ENCODE results near the gene IL18RAP.

IL18RAP gene

GRCh38 chr2:102434655-102435381, 11.9 kb downstream of the IL18RAP start:
- Mint-ChIP-seq H3K27ac (peak overlapping the region; percentile 89), H3K36me3 (ENCODE audit: low read depth) (peaks cover 26% of the 10 kb centered on the region), H3K4me1 (peaks cover 60% of the 10 kb centered on the region), H3K9me3 (no peaks in the 10 kb centered on the region), H3K4me3 (peak overlapping the region; percentile 12), H3K27me3 (no peaks in the 10 kb centered on the region)
- DNase-seq (no peak), ATAC-seq (peak; percentile 74)

DNA sequence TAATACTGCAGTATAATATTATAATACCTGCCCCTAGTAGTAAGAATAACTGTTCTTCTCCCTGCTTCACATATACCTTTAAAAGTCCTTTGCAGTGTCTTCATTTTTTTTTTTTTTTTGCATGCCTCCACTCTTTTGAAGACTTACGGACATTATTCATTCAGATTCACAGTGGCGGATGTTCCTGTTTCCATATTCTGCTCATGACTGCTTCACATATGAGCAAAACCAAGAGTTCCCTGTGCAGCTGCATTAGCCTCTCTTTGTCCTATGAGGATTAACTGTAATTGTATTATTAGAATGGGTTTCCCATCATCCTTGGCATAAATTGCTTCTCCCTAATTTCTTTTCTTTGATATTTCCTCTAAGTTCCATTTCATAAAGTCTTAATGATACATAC, 12.8 kb downstream of the IL18RAP start:
- Mint-ChIP-seq H3K4me3 (peak overlapping the region; percentile 24), H3K27ac (peak overlapping the region; percentile 89), H3K36me3 (ENCODE audit: low read depth) (peaks cover 26% of the 10 kb centered on the region), H3K27me3 (no peaks in the 10 kb centered on the region), H3K4me1 (peaks cover 51% of the 10 kb centered on the region), H3K9me3 (no peaks in the 10 kb centered on the region)
- no peak for DNase-seq
- ATAC-seq = no peak

- Mint-ChIP-seq H3K4me1 (peaks cover 48% of the 10 kb centered on the region), H3K27me3 (no peaks in the 10 kb centered on the region), H3K27ac (peak overlapping the region; percentile 89), H3K9me3 (no peaks in the 10 kb centered on the region), H3K4me3 (peak overlapping the region; percentile 24), H3K36me3 (ENCODE audit: low read depth) (peaks cover 24% of the 10 kb centered on the region)
- DNase-seq = peak; percentile 45
- ATAC-seq = no peak
Measured at GRCh38 chr2:102436323-102436722, 13.4 kb downstream of the IL18RAP start.

DNA sequence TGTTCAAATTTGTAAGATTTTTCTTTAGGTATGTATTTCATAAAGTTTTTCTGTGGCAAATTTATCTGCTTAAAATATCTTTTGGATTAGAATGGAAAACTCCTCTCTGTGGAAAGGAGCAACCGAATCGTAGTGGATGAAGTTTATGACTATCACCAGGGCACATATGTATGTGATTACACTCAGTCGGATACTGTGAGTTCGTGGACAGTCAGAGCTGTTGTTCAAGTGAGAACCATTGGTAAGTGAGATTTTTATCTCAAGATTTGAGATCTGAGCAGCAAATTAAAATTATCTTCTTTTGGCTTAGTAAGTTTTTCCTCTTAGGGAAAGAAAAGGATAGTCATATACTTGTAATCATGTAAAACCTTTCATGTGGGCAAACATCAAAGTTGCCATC, 14.2 kb downstream of the IL18RAP start:
- Mint-ChIP-seq H3K27me3 (no peaks in the 10 kb centered on the region), H3K4me3 (peak overlapping the region; percentile 37), H3K27ac (no peak overlapping the region), H3K9me3 (no peaks in the 10 kb centered on the region), H3K4me1 (peaks cover 48% of the 10 kb centered on the region), H3K36me3 (ENCODE audit: low read depth) (peaks cover 20% of the 10 kb centered on the region)
- DNase-seq (no peak), ATAC-seq (peak; percentile 68)

GRCh38 chr2:102438111-102438510, 15.2 kb downstream of the IL18RAP start:
- H3K4me3 Mint-ChIP-seq = no peak overlapping the region
- no peaks in the 10 kb centered on the region for H3K27me3 Mint-ChIP-seq
- DNase-seq (no peak), ATAC-seq (no peak)
- no peaks in the 10 kb centered on the region for H3K9me3 Mint-ChIP-seq
- peaks cover 16% of the 10 kb centered on the region for H3K36me3 Mint-ChIP-seq (ENCODE audit: low read depth)
- no peak overlapping the region for H3K27ac Mint-ChIP-seq
- H3K4me1 Mint-ChIP-seq = peaks cover 48% of the 10 kb centered on the region

- H3K36me3 Mint-ChIP-seq (ENCODE audit: low read depth) = peaks cover 16% of the 10 kb centered on the region
- ATAC-seq (no peak), DNase-seq (no peak)
- no peak overlapping the region for H3K4me3 Mint-ChIP-seq
- no peaks in the 10 kb centered on the region for H3K27me3 Mint-ChIP-seq
- H3K9me3 Mint-ChIP-seq = no peaks in the 10 kb centered on the region
- peaks cover 45% of the 10 kb centered on the region for H3K4me1 Mint-ChIP-seq
- H3K27ac Mint-ChIP-seq = no peak overlapping the region
Measured at GRCh38 chr2:102438578-102438977, 15.6 kb downstream of the IL18RAP start.

GRCh38 chr2:102439065-102439695, 16.2 kb downstream of the IL18RAP start:
- Mint-ChIP-seq H3K27me3 (no peaks in the 10 kb centered on the region), H3K27ac (no peak overlapping the region), H3K4me1 (peaks cover 39% of the 10 kb centered on the region), H3K9me3 (no peaks in the 10 kb centered on the region), H3K4me3 (no peak overlapping the region), H3K36me3 (ENCODE audit: low read depth) (peaks cover 16% of the 10 kb centered on the region)
- no peak for DNase-seq
- no peak for ATAC-seq

DNA sequence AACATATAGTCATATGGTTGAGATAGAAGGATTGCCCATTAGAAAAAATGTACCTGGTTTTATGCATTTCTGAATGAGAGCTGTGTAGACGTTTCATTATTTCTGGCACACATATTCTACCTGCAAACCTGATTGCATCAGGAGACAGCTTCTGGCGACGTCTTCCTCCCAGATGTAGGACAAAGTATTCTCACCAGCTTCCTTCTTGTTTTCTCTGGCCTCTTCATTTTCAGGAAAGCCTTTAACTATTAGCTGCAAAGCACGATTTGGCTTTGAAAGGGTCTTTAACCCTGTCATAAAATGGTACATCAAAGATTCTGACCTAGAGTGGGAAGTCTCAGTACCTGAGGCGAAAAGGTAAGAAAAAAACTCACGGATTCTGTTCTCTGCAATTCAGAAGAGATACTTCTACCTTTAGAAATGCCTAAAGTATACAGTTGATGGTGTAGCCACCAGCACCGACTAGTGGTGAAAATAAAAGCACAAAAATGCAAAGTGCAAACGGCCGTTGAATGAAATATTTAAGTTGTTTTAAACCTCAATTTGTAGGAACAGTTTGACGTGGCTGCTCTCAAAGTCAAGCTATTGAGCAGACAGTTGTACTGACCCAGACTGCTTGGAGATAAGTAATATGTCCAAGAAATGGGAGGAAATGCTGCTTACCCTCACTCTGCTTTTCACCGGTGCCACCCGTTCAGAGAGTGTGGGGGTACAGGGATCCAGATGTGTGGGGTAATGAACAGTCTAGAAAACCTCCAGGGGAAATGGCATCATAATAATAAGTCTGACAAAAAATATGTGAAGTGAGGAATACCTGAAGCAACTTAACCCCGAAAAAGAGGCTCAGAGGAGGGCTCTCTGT, 20.2 kb downstream of the IL18RAP start:
- DNase-seq (peak; percentile 34), ATAC-seq (peak; percentile 69)
- Mint-ChIP-seq H3K4me1 (peaks cover 16% of the 10 kb centered on the region), H3K4me3 (no peak overlapping the region), H3K36me3 (ENCODE audit: low read depth) (no peaks in the 10 kb centered on the region), H3K27ac (no peak overlapping the region), H3K9me3 (no peaks in the 10 kb centered on the region), H3K27me3 (no peaks in the 10 kb centered on the region)

DNA sequence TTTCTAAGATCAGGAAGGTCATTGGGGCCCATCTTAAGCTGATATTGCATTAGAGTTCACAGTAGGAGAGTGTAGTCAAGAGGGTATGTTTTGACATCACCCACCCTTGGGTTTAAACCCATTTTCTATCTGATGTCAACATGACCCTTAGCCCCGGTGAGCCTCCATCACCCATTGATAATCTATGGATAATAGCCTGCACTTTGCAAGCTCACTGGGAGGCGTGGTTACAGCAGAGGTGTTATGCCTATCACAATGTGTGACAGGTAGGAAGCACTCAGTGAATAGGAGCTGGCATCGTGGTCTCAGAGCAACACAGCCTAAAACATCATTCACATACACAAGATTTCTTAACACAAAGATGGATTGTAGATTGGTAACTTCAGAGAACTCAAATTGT, 21.3 kb downstream of the IL18RAP start:
- Mint-ChIP-seq H3K27ac (no peak overlapping the region), H3K4me3 (no peak overlapping the region), H3K9me3 (no peaks in the 10 kb centered on the region), H3K27me3 (no peaks in the 10 kb centered on the region), H3K4me1 (peaks cover 16% of the 10 kb centered on the region), H3K36me3 (ENCODE audit: low read depth) (no peaks in the 10 kb centered on the region)
- DNase-seq (no peak), ATAC-seq (no peak)

DNA sequence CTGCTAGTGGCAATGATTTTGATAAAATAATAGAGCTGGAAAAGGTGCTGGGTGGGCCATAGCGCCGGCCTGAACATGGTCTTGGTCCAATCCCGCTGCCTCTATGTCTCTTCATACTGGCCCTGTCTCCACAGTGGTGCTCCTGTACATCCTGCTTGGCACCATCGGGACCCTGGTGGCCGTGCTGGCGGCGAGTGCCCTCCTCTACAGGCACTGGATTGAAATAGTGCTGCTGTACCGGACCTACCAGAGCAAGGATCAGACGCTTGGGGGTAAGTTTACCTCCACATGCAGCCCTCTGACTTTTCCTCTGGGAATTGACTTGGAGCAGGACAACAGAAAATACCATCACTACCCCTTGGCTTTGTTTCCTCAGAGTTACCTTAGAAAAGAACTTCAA, 24.0 kb downstream of the IL18RAP start:
- Mint-ChIP-seq H3K36me3 (ENCODE audit: low read depth) (peaks cover 3% of the 10 kb centered on the region), H3K9me3 (no peaks in the 10 kb centered on the region), H3K4me3 (no peak overlapping the region), H3K27me3 (no peaks in the 10 kb centered on the region), H3K4me1 (peaks cover 9% of the 10 kb centered on the region), H3K27ac (no peak overlapping the region)
- DNase-seq (no peak), ATAC-seq (no peak)

- H3K27me3 Mint-ChIP-seq = no peaks in the 10 kb centered on the region
- H3K4me1 Mint-ChIP-seq = peaks cover 6% of the 10 kb centered on the region
- H3K9me3 Mint-ChIP-seq = no peaks in the 10 kb centered on the region
- no peak overlapping the region for H3K4me3 Mint-ChIP-seq
- ATAC-seq (no peak), DNase-seq (peak; percentile 75)
- H3K27ac Mint-ChIP-seq = no peak overlapping the region
- peaks cover 8% of the 10 kb centered on the region for H3K36me3 Mint-ChIP-seq (ENCODE audit: low read depth)
Measured at GRCh38 chr2:102449370-102449974, 26.5 kb downstream of the IL18RAP start.

GRCh38 chr2:102451968-102452367, 29.0 kb downstream of the IL18RAP start:
- Mint-ChIP-seq H3K27me3 (peaks cover 4% of the 10 kb centered on the region), H3K9me3 (peaks cover 7% of the 10 kb centered on the region), H3K4me1 (peaks cover 11% of the 10 kb centered on the region), H3K36me3 (ENCODE audit: low read depth) (peaks cover 11% of the 10 kb centered on the region), H3K4me3 (no peak overlapping the region), H3K27ac (no peak overlapping the region)
- ATAC-seq (no peak), DNase-seq (no peak)

GRCh38 chr2:102453501-102453900, 30.5 kb downstream of the IL18RAP start:
- ATAC-seq (no peak), DNase-seq (no peak)
- H3K4me3 Mint-ChIP-seq = no peak overlapping the region
- no peak overlapping the region for H3K27ac Mint-ChIP-seq
- H3K9me3 Mint-ChIP-seq = peaks cover 7% of the 10 kb centered on the region
- peaks cover 11% of the 10 kb centered on the region for H3K36me3 Mint-ChIP-seq (ENCODE audit: low read depth)
- H3K4me1 Mint-ChIP-seq = peaks cover 11% of the 10 kb centered on the region
- H3K27me3 Mint-ChIP-seq = peaks cover 4% of the 10 kb centered on the region

- Mint-ChIP-seq H3K27me3 (peaks cover 6% of the 10 kb centered on the region), H3K27ac (no peak overlapping the region), H3K4me3 (no peak overlapping the region), H3K4me1 (peaks cover 11% of the 10 kb centered on the region), H3K9me3 (peaks cover 7% of the 10 kb centered on the region), H3K36me3 (ENCODE audit: low read depth) (peaks cover 8% of the 10 kb centered on the region)
- no peak for DNase-seq
- ATAC-seq = no peak
Measured at GRCh38 chr2:102455061-102455670, 32.2 kb downstream of the IL18RAP start.

Data from activated naive CD8-positive, alpha-beta T cell treated with anti-CD3 and anti-CD28 coated beads, Interleukin-2, amount 50 U/mL, for 24 hours (primary cell).